ENCODE data around the gene LMX1B.

- TF ChIP-seq EZH2 (IDR thresholded peaks at IDR 0.05) (no peak), POLR2AphosphoS5 (IDR thresholded peaks at IDR 0.05; ENCODE audit: borderline replicate concordance, low read depth, low read length) (no peak)
These were observed 17.5 kb downstream of the LMX1B start for GRCh38 chr9:126631254-126631653.

All from SK-N-MC (cell line).